ENCODE results near the gene KRT2.
A peak's percentile ranks its signal among the peaks of the same experiment; 100 is the strongest.

The KRT2 gene

DNA sequence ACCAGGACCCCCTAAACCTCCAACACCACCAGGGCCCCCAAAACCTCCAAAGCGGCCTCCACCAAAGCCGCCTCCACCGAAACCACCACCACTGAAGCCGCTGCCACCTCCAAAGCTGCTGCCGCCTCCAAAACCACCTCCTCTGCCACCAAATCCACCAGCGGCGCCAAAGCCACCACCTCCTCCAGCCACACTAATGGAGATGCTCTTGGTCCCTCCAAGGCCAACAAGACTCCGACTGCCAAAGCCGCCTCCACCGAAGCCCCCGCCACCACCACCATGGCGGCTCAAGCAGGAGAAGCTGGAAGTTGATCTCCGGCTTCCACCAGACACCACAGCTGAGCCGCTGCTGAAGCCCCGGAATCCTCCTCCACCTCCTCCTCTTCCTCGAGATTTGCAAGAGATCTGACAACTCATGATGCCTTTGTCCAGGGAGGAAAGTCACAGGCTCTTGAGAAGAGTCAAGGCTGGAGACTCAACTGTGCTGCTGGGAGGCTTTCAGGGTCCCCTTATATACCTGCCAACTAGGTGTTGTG is at the start of gene KRT2:
Gene KRT2 (minus strand): TSS at position 486 of the 536 bp plus-strand sequence. CDS start 69 bp downstream, at position 417.
- DNase-seq (ENCODE audit: low read depth) = no peak

DNA sequence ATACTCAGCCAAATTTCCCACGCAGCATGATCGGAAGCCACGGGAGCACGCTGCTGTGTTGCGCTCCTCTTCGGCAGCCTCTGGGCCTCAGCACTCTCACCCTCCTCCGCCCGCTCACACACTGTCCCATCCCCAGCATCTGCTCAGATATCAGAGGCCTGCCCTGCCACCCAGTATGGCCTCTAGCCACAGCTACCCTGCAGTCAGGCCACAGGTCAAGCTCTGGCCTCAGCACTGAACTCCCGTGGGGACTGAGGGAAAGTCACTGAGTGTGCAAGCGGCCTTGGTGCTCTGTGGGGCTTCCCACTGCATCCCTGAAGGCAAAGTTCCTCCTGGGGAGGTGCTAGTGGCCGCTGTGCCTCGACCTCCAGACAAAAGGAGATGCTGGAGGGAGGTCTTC is 49.3 kb upstream of the KRT2 start:
- DNase-seq (ENCODE audit: low read depth) = no peak

DNA sequence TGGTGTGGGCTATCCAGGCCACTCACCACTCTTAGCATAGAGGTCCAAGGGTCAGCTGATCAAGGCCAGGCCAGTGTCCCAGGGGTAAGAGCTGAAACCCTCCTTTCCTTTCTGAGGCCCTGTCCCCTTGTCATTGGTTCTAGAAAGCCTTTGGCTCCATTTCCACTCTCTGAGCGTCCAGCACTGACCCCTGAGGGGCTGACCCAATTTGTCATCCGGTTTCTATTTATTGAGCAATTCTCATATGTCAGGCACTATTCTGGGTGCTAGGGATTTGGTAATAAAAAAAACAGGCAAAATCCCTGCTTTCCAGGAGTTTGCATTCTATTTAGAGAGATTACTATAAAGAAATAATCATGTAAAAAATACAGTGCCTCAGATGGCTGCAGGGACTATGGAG is 47.9 kb upstream of the KRT2 start:
- DNase-seq (ENCODE audit: low read depth) = no peak

DNA sequence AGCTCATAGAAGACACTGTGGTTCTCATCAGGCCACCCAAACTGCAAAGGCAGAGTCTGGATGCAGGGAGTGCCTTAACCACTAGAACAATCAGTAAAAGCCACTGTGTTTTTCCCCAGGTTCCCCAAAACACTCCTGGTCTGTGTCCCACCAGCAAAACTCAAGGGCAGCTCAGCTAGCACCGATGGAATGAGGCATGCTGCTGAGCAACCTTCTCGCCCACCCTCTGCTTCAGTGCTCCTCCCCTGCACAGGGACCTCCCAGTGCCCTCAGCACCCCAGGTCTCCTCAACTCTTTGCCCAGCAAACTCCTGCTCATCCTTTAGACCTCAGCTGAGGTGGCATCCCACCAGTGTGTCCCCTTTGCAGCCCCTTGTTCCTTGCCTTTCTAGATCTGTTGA is 47.4 kb upstream of the KRT2 start:
- no peak for DNase-seq (ENCODE audit: low read depth)

DNA sequence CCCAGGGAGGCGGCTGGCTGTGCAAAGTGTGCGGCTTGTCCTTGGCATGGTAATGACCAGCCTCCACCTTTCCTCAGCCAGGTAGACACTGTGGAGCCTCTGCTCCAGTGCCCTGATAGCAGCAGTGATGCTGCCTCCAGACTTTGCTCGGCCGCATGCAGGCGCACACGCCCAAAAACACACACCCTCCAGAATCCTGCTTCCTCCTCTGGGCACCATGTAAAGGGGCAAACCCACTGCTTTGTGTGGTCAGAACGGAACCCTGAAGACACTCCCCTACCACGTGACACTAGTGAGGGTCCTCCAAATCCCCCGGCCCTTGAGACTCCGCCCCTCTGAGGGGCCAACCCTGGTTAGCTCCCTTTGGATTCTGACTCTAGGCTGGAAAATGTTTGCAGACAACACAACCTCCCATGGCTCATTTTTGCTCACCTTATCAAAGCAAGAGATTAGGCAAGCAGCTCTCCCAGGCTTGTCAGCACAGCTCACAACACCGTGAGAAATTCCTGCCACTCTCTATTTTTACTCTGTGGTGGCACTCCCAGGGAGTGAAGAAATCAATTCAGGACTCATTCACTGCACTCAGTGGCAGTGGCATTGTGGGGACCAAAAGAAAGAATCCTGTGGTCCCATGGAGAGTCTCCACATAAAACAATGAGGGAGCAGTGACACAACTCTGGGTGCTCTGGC is 46.8 kb upstream of the KRT2 start:
- DNase-seq (ENCODE audit: low read depth) = no peak

DNA sequence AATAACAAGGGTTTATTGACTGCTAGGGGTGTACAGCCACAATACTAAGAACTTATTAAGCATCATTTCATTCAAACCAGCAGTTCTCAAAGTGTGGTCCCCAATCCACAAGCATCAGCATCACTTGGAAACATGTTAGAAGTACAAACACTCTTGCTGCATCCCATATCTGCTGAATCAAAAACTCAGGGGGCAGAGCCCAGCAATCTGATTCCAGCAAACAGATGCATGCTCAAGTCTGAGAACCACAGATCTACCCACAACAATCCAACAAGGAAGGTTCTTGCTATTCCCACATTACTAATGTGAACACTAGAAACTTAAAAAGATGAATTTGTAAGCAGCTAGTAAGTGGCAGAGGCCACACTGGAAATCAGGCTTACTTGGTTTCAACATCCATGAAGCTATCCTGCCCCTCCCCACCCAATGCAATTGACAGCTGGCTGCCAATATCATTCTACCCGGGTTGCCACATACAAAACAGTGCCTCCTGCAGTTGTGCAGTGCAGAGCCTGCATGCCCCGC is 45.1 kb upstream of the KRT2 start:
- DNase-seq (ENCODE audit: low read depth) = no peak

DNA sequence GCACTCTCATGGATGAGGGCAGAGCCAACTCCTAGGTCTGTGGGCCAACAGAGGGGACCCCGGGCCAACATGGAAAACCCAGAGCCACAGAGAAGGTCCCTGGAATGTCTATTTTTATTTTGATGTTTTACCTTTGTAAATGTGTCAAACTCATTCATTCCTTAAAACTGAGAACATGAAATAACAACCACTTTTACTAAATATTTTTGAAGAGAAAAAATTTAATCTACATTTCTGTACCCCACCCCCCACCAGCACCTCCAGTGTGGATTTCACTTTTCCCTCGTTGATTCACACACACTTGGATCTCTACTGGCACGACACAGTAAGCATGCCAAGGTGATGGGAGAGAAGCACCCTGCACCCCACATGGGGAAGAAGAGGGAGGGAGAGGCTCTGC is 44.6 kb upstream of the KRT2 start:
- DNase-seq (ENCODE audit: low read depth) = no peak

DNA sequence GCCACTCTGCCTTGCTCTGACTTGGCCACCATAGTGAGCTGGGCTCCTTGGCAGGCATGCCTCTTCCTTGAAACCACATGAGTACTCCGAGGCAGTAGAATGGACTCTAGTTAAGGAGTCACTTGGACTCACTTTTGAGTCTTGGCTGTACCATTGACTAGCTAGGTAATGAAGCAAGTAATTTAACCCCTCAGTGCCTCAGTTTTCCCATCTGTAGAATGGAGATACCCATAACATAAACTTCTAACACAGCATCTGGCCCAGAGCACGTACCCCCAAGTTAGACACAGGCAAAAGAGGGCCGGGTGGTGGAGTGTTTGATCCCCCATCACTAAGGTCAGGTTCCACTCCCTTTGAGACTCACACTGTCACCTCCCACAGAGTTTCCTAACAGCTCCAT is 43.0 kb upstream of the KRT2 start:
- no peak for DNase-seq (ENCODE audit: low read depth)

DNA sequence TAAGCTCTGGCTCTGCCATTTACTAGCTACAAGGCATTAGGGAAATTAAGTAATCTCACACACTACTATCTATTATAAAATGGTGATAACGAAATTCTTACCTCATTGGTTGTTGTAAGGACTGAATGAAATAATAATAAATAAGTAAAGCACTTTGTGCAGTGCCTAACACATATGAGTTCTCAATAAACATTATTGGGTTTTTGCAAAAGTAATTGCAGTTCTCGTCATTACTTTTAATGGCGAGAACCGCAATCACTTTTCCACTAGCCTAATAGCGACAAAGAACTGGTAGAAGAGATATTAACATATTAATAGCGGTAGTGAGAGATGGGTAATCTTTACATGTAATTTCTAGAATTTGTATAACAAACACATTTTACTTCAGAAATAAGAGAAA is 42.1 kb upstream of the KRT2 start:
- DNase-seq (ENCODE audit: low read depth) = no peak

DNA sequence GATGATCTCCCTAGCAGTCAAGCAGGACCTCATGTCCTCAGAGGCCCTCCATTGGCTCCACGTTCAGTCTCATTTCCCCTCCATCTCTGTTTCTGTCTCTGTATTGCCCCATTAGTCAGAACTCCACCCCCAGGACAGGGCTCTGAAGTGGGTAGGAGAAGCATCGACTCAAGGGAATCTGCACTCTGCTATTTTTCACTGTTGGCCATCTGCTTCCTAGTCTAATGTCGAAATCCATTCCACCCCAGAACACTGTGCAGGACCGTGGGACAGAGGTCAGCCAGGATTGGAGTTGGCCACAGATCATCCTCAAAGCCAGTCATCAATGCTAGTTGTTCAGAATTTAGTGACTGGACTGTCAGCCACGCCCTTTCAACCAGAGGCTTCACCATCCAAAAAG is 41.2 kb upstream of the KRT2 start:
- no peak for DNase-seq (ENCODE audit: low read depth)

DNA sequence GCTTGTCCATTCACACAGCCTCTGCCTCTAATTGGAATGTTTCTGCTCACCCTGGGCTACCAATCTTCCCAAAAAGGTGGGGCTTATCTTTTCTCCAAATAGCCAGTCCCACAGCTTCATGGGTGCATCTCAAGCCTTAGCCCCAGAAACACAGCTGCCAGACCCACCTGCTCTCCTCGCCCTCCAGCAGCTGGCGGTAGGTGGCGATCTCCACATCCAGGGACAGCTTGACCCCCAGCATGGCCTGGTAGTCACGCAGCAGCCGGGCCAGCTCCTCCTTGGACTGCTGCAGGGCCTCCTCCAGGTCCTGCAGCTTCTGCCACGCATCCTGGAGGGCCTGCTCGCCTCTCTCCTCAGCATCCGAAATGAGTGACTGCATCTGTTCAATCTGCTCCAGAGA is 40.2 kb upstream of the KRT2 start:
- no peak for DNase-seq (ENCODE audit: low read depth)

DNA sequence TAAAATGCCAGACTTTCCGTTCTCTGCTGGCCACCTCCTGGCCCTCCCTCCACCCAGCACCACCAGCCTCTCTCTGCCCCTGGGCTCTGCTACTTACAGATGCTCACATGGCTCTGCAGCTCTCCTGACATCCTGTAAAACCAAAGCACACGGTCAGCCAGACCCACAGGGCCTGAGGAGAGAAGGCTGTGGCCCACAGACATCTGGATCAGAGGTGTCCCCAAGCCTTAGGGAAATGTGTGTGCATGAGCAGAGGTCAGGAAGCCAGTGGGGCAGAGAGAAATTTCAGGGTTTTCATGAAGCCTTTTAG is 39.8 kb upstream of the KRT2 start:
- DNase-seq (ENCODE audit: low read depth) = no peak

DNA sequence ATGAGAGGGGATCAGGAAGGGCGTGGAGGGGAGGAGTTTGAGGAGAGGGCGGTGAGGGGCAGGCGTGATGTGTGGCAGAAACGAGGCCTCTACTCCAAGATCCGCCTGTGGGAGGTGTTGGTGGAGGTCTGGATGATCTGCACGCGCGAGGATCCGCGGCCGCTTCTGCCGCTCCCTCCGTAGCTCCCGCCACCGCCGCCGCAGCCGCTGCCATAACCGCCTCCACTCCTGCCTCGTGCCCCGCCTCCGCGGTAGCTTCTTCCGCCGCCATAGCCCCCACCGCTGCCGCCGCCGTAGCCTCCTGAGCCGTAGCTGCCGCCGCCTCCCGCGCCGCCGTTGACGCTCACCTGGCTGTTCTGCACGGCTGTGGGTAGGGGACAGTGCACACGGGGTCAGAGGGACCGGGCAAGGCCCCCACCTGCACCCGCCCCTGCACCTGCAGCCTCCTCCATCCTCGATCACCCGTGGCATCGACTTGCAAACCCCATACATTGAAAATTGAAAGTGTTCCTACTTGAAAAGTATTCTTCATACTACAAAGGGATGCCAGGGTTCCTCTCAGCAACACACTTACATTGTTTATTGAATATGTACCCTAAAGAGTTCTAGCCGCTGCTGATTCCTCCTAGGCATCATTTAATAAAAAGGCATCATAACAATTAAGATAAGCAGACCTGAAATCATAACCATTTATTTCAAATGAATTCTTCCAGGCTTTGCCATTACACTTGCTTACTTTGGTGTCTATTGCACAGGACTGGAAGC is 39.2 kb upstream of the KRT2 start:
- peak; percentile 43 for DNase-seq (ENCODE audit: low read depth)

DNA sequence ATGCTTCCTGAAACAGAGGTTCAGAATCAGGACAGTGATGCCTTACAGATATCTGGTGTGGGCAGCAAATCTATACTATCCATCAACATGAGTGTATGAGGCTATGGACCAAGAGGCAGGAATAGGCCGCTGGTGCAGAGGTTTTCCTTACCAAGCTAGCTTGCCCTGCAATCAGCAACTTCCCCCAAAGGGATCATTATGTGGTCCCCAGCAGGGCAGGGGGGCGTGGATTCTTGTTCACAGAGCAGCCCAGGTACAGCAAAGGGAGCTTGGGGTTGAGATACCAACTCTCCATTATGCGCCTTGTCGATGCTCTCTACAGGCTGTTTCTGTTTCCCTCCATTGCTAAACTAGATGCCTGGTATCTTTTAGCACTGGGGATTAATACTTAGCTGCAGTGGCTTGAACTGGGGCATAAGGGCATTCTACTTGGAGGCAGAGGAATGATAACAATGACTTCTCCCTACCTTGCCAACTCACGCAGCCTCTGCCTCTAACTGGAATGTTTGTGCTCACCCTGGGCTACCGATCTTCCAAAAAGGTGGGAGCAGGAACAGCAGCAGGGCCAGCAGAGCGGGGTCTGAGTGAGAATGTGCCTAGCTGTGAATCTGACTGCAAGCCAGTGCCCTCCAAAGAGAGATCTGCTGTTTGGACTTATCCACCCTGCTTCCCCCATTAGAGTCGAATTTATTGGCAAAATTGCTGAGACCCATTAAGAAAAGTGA is 38.5 kb upstream of the KRT2 start:
- DNase-seq (ENCODE audit: low read depth) = no peak

DNA sequence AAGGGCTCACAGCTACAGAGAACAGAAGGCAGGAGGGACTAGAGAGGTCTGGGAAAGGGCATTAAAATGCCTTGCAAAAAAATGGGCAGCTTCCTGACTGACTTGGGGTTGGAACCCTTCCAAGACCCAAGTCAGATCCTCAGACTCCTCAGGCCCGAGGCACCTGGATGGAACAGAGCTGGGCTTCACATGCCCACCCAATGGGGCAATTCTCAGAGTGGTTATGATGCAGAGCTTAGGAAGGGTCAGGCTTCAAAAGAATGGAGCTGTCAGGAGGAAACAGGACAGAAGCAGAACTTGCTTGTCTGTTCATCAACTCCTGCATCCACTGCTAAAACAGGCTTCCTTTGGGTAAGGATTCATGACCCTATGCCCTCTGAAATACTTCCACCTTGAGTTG is 37.9 kb upstream of the KRT2 start:
- no peak for DNase-seq (ENCODE audit: low read depth)

DNA sequence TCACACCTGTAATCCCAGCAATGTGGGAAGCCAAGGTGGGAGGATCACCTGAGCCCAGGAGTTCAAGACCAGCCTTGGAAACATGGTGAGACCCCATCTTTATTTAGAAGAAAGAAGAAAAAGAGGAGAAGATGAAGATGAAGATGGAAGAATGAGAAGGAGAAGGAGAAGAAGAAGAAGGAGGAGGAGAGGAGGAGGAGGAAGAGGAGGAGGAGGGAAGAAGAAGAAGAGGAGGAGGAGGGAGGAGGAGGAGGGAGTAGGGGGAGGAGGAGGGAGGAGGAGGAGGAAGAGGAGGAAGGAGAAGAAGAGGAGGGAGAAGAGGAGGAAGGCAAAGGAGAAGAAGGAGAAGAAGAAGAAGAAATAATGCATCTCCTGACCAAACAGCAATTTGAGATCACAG is 37.2 kb upstream of the KRT2 start:
- no peak for DNase-seq (ENCODE audit: low read depth)

DNA sequence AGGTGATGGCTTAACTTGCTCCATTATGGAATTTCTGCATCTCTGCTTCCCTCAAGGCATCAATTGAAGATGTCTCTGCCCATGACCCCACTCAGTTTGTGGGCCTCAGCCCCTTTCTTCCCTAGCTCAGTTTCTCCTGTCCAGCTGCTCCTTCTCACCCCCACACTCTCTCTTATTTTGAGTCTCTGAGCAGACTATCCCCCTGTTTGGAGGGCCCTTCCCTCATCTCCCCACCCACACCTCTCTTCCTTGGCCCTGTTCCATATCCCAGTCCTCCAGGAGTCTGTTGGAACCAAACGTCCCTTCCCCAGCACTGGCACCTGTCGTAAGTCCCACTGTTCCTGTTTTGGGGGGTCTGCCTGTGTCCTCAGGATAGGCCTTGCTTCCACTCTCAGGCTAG is 36.5 kb upstream of the KRT2 start:
- no peak for DNase-seq (ENCODE audit: low read depth)

DNA sequence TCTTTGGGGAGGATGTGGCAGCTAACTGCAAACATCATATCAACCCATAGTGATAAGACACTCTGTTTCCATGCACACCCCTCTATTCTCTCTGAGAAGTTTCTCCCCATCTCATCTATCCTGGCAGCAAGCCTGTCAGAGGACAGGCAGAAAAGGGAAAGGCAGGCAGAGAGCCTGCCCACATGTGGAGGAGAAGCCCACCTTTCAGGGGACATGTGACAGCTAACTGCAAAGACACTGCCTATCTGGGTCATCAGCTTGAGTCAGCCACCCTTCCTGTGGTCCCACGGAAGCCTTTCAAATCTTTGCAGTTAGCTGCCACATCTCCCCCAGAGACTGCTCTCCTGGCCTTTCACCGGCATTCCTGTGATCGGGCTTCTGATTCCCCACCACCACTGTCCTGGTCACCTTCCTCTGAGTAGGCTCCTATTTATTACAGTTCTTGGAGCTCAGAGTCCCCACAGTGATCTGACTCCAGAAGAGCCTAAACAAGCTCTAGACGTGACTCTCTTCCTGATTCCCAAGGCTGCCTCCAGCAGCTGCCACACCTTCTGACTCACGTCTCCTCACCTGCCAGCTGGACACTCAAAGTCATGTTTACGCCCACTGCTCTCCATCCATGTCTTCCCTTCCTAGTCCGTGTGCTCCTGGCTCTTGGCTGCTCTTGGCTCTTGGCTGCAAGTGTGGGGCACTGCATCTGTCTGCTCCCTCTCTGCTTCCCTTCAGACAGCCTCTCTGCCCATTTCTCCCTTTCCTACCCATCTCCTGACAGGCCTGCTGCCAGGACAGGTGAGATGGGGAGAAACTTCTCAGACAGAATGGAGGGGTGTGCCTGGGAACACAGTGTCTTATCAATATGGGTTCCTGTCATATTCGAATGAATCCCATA is 35.7 kb upstream of the KRT2 start:
- no peak for DNase-seq (ENCODE audit: low read depth)

DNA sequence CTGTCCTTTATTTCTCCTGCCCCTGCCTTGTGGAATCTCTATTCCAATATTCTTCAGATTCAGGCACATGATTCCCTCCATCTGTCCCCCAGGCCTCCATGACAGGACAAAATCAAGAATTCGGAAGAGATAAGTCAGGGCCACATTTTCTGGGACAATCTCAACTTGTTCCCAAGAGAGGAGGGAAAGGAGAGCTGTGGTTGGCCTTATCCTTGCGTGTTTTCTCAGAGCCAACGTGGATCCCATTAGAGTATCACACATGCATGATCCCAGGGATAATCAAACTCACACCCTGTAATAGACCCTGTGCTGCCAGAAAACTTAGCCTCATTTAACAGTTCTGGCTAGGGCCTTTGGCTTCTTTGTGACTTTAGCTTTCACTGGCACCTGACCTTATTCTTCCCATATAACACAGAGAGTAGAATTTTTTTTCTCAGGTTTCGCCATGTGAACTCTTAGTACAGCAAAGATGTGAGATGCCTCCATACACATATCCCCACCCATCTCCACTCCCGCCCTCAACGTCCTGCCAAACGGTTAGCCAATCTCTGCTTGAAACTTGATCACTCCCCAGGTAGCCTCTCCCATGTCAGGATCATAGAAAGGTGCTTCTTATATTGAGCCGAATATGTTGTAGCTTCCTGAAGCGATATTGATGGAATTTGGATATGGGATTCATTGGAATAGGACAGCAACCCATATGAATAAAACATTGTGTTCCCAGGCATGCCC is 34.9 kb upstream of the KRT2 start:
- no peak for DNase-seq (ENCODE audit: low read depth)

DNA sequence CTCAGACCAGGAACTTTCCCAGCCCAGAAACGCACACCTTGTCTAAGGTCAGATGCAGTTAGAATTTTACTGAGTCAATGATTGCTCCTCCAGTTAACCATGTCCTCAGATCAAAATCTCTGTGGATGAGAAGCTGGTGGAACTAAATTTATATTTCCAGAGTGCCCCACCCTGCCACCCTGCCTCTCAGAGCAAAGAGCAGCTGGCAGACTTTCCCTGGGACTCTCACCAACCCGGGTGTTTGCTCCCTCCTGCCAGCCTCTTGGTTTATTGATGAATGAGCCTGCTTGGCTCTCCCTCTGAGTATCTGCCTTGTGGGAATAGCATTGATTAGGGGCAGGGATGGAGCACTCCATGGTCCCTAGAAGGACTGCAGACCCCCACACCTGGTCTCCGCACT is 34.1 kb upstream of the KRT2 start:
- no peak for DNase-seq (ENCODE audit: low read depth)

DNA sequence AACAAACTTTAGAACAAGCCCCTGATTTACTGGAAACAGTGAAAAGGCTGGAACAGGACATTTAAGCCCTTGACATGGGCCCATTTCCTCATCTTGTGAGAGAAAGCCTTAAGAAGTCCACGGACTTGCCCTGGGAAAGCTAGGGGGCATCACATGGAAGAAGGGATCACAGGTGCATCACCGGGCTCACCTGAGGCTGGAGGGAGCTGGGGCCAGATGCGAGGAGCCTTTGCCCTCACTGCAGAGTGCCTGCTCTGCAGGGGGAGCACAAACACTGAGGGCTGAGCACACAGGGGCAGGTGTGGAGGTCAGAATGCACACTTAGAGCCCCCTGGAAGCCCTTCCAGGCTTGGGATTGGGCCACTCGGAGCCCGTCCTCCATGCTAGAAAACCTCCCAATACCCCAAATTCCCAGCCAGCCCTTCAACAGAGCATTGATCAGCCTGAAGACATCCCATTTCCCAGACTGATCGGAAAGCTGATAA is 33.4 kb upstream of the KRT2 start:
- no peak for DNase-seq (ENCODE audit: low read depth)

Measured in stimulated activated CD4-positive, alpha-beta T cell treated with anti-CD3 and anti-CD28 coated beads, Interleukin-2, amount 100 ng/mL, for 4 hours (primary cell).